Ishikawa (cell line): ENCODE data around the gene RNF217.

Experiments
- CEBPB ChIP-seq: IDR thresholded peaks from 2 replicates; pipeline ENCODE4 v1.6.1; 2012
- CREB1 ChIP-seq: IDR thresholded peaks from 2 replicates; pipeline ENCODE4 v1.6.1; 2012; ENCODE audit warnings: low read depth
- EGR1 ChIP-seq: IDR thresholded peaks from 2 replicates; pipeline ENCODE4 v1.6.1; 2012
- EP300 ChIP-seq: IDR thresholded peaks from 2 replicates; pipeline ENCODE4 v1.6.1; 2012; ENCODE audit warnings: borderline replicate concordance
- FOXM1 ChIP-seq: IDR thresholded peaks from 2 replicates; pipeline ENCODE4 v1.6.1; 2012; ENCODE audit warnings: low read depth, borderline replicate concordance
- MAX ChIP-seq: IDR thresholded peaks from 2 replicates; pipeline ENCODE4 v1.6.1; 2012
- NFIC ChIP-seq: IDR thresholded peaks from 2 replicates; pipeline ENCODE4 v1.6.1; 2012
- RAD21 ChIP-seq: IDR thresholded peaks from 2 replicates; pipeline ENCODE4 v1.6.1; 2012; ENCODE audit warnings: low read depth
- TAF1 ChIP-seq: IDR thresholded peaks from 2 replicates; pipeline ENCODE4 v1.6.1; 2012; ENCODE audit warnings: low read depth, mild to moderate bottlenecking
- TCF12 ChIP-seq: IDR thresholded peaks from 2 replicates; pipeline ENCODE4 v1.6.1; 2012; ENCODE audit warnings: low read depth
- TEAD4 ChIP-seq: IDR thresholded peaks from 2 replicates; pipeline ENCODE4 v1.6.1; 2012
- USF1 ChIP-seq: IDR thresholded peaks from 2 replicates; pipeline ENCODE4 v1.6.1; 2012
- YY1 ChIP-seq: IDR thresholded peaks from 2 replicates; pipeline ENCODE4 v1.6.1; 2012; ENCODE audit warnings: low read depth
- ZBTB7A ChIP-seq: IDR thresholded peaks from 2 replicates; pipeline ENCODE4 v1.6.1; 2012; ENCODE audit warnings: low read depth
- TF ChIP-seq, protein P1 (sequence below): IDR thresholded peaks from 2 replicates; pipeline ENCODE4 v1.6.1; 2012; ENCODE audit warnings: low read depth, mild to moderate bottlenecking

Gene RNF217

GRCh38 chr6:124926435-124926834 lies 35.8 kb upstream of the RNF217 start:
- TF ChIP-seq CEBPB, result no peak
- TF ChIP-seq TCF12, result no peak
- no peak for TF ChIP-seq ZBTB7A
- no peak for TF ChIP-seq TAF1
- TF ChIP-seq CREB1, result no peak
- TF ChIP-seq USF1, result no peak
- TF ChIP-seq, protein P1, sequence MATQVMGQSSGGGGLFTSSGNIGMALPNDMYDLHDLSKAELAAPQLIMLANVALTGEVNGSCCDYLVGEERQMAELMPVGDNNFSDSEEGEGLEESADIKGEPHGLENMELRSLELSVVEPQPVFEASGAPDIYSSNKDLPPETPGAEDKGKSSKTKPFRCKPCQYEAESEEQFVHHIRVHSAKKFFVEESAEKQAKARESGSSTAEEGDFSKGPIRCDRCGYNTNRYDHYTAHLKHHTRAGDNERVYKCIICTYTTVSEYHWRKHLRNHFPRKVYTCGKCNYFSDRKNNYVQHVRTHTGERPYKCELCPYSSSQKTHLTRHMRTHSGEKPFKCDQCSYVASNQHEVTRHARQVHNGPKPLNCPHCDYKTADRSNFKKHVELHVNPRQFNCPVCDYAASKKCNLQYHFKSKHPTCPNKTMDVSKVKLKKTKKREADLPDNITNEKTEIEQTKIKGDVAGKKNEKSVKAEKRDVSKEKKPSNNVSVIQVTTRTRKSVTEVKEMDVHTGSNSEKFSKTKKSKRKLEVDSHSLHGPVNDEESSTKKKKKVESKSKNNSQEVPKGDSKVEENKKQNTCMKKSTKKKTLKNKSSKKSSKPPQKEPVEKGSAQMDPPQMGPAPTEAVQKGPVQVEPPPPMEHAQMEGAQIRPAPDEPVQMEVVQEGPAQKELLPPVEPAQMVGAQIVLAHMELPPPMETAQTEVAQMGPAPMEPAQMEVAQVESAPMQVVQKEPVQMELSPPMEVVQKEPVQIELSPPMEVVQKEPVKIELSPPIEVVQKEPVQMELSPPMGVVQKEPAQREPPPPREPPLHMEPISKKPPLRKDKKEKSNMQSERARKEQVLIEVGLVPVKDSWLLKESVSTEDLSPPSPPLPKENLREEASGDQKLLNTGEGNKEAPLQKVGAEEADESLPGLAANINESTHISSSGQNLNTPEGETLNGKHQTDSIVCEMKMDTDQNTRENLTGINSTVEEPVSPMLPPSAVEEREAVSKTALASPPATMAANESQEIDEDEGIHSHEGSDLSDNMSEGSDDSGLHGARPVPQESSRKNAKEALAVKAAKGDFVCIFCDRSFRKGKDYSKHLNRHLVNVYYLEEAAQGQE, result no peak
- TF ChIP-seq TEAD4, result no peak
- no peak for TF ChIP-seq EP300
- TF ChIP-seq RAD21, result no peak

GRCh38 chr6:124927806-124928205 lies 34.4 kb upstream of the RNF217 start:
- TF ChIP-seq TCF12 (no peak), TEAD4 (no peak), NFIC (no peak), CEBPB (no peak), FOXM1 (no peak)

- TF ChIP-seq TEAD4 (no peak), YY1 (no peak), EP300 (no peak), TAF1 (no peak), CREB1 (no peak)
Measured at GRCh38 chr6:124928851-124929250, 33.4 kb upstream of the RNF217 start.

GRCh38 chr6:124937645-124938044 lies 24.6 kb upstream of the RNF217 start:
- TF ChIP-seq EGR1 (no peak), TAF1 (no peak), YY1 (no peak), CEBPB (no peak), TEAD4 (no peak), NFIC (no peak), TCF12 (no peak), MAX (no peak), ZBTB7A (no peak), USF1 (no peak), EP300 (no peak), RAD21 (no peak), CREB1 (no peak), FOXM1 (no peak)
- TF ChIP-seq, protein P1, result no peak

- TF ChIP-seq EGR1, result no peak
- TF ChIP-seq TAF1, result no peak
- no peak for TF ChIP-seq TCF12
- TF ChIP-seq EP300, result no peak
- no peak for TF ChIP-seq TEAD4
- TF ChIP-seq YY1, result no peak
- no peak for TF ChIP-seq NFIC
- TF ChIP-seq, protein P1, result no peak
- TF ChIP-seq ZBTB7A, result no peak
- no peak for TF ChIP-seq RAD21
- no peak for TF ChIP-seq FOXM1
- no peak for TF ChIP-seq CREB1
- no peak for TF ChIP-seq MAX
- no peak for TF ChIP-seq USF1
- no peak for TF ChIP-seq CEBPB
Measured at GRCh38 chr6:124941259-124941658, 21.0 kb upstream of the RNF217 start.
